Suprapubic skin (tissue), 4 donors: ENCODE data around the gene HDC.

Experiments
- CTCF ChIP-seq, 2 donors: fragments of 200-600 bp in 1 of 2; fragments of 450-650 bp in 1 of 2; sonication (generic) in 1 of 2; IDR thresholded peaks; one replicate each; pipeline ENCODE4 v1.5.1; 2016 to 2019; ENCODE audit warnings: antibody characterized with exemption in 2 of 2, mild to moderate bottlenecking in 1 of 2, moderate library complexity in 1 of 2
- EP300 ChIP-seq: sonication (generic); formaldehyde crosslinking; IDR thresholded peaks from one replicate; pipeline ENCODE4 v1.6.1; 2017; ENCODE audit warnings: antibody characterized with exemption
- POLR2A ChIP-seq, 2 donors: fragments of 450-650 bp; IDR thresholded peaks; one replicate each; pipeline ENCODE4 v1.6.1; 2017; ENCODE audit warnings: antibody characterized with exemption in 2 of 2, mild to moderate bottlenecking in 2 of 2, moderate library complexity in 2 of 2
- POLR2AphosphoS5 ChIP-seq, 3 donors: sonication (generic); formaldehyde crosslinking; IDR thresholded peaks; one replicate each; pipeline ENCODE4 v1.6.1; 2017; ENCODE audit warnings: antibody characterized with exemption in 3 of 3

- TF ChIP-seq CTCF (IDR thresholded peaks at IDR 0.05): no peak
- TF ChIP-seq POLR2AphosphoS5 (IDR thresholded peaks at IDR 0.05): no peak
- TF ChIP-seq POLR2A (IDR thresholded peaks at IDR 0.05): no peak
- no peak for TF ChIP-seq EP300
These were observed at the start of gene HDC for GRCh38 chr15:50265620-50266019.
